Mesenchymal stem cell (in vitro differentiated cells and primary cell): ENCODE results near the gene KIF13A.
A peak's percentile ranks its signal among the peaks of the same experiment; 100 is the strongest.

Experiments used
- DNase-seq: peaks from one replicate; pipeline ENCODE4 v3.0.0-alpha.2; 2013
- H2AFZ ChIP-seq: one replicate; pipeline ENCODE4 v1.6.1; 2013; ENCODE audit warnings: low read depth, mild to moderate bottlenecking, control low read depth, inconsistent platforms, low read length, moderate library complexity
- H2AK5ac ChIP-seq: 2 replicates; pipeline ENCODE4 v1.6.1; 2013; ENCODE audit warnings: low read length, moderate library complexity, mild to moderate bottlenecking, inconsistent platforms; ENCODE audit not compliant: severe bottlenecking
- H2BK120ac ChIP-seq: one replicate; pipeline ENCODE4 v1.6.1; 2013; ENCODE audit warnings: low read depth, mild to moderate bottlenecking, inconsistent platforms, low read length, moderate library complexity
- H2BK12ac ChIP-seq, 2 experiments: one replicate each; pipeline ENCODE4 v1.6.1; 2013; ENCODE audit warnings: inconsistent platforms in 2 of 2, low read length in 2 of 2, mild to moderate bottlenecking in 2 of 2, moderate library complexity in 2 of 2, control low read depth in 1 of 2
- H2BK15ac ChIP-seq: one replicate; pipeline ENCODE4 v1.6.1; 2013; ENCODE audit warnings: mild to moderate bottlenecking, low read depth, inconsistent platforms; ENCODE audit not compliant: poor library complexity, severe bottlenecking
- H2BK5ac ChIP-seq: 2 replicates; pipeline ENCODE4 v1.6.1; 2013; ENCODE audit warnings: low read depth, mild to moderate bottlenecking, low read length, control low read depth, inconsistent platforms; ENCODE audit not compliant: poor library complexity, severe bottlenecking
- H3K14ac ChIP-seq, 2 experiments: one replicate each; pipeline ENCODE4 v1.6.1; 2013; ENCODE audit warnings: inconsistent platforms in 2 of 2, low read length in 2 of 2, control low read depth in 1 of 2, mild to moderate bottlenecking in 1 of 2, moderate library complexity in 1 of 2
- H3K18ac ChIP-seq, 2 experiments: one replicate each; pipeline ENCODE4 v1.6.1; 2013; ENCODE audit warnings: inconsistent platforms in 2 of 2, low read length in 2 of 2, control low read depth in 1 of 2, low read depth in 1 of 2, mild to moderate bottlenecking in 1 of 2
- H3K23ac ChIP-seq, 2 experiments: one replicate each; pipeline ENCODE4 v1.6.1; 2013; ENCODE audit warnings: inconsistent platforms in 2 of 2, low read length in 2 of 2, mild to moderate bottlenecking in 2 of 2, moderate library complexity in 2 of 2, control low read depth in 1 of 2
- H3K27ac ChIP-seq: 2 replicates; pipeline ENCODE4 v1.5.1; 2013; ENCODE audit warnings: mild to moderate bottlenecking, moderate library complexity, low read length, control low read depth, inconsistent platforms; ENCODE audit not compliant: poor library complexity, severe bottlenecking
- H3K27me3 ChIP-seq, 2 experiments: 2 replicates each; pipeline versions ENCODE4 v1.6.1 to v1.7.0; 2013; ENCODE audit warnings: low read length in 2 of 2, mild to moderate bottlenecking in 2 of 2, moderate library complexity in 2 of 2, control low read depth in 1 of 2, inconsistent platforms in 1 of 2; ENCODE audit not compliant: control insufficient read depth in 1 of 2, insufficient read depth in 1 of 2
- H3K36me3 ChIP-seq, 2 experiments: 2 replicates each; pipeline versions ENCODE4 v1.6.1 to v1.7.0; 2013; ENCODE audit warnings: low read length in 2 of 2, control low read depth in 1 of 2, inconsistent platforms in 1 of 2, low read depth in 1 of 2, mild to moderate bottlenecking in 1 of 2; ENCODE audit not compliant: insufficient read depth in 2 of 2, control insufficient read depth in 1 of 2
- H3K4ac ChIP-seq, 2 experiments: one replicate each; pipeline ENCODE4 v1.6.1; 2013; ENCODE audit warnings: inconsistent platforms in 2 of 2, low read length in 2 of 2, mild to moderate bottlenecking in 2 of 2, moderate library complexity in 2 of 2, control low read depth in 1 of 2, low read depth in 1 of 2
- H3K4me1 ChIP-seq: 2 replicates; pipeline ENCODE4 v1.6.1; 2013; ENCODE audit warnings: low read depth, low read length, control low read depth; ENCODE audit not compliant: control insufficient read depth, insufficient read depth
- H3K4me2 ChIP-seq: 2 replicates; pipeline ENCODE4 v1.6.1; 2013; ENCODE audit warnings: low read length, mild to moderate bottlenecking, inconsistent platforms; ENCODE audit not compliant: poor library complexity, severe bottlenecking
- H3K4me3 ChIP-seq, 2 experiments: 2 replicates each; pipeline versions ENCODE4 v1.5.1 to v1.7.0; 2013; ENCODE audit warnings: low read length in 2 of 2, mild to moderate bottlenecking in 2 of 2, control low read depth in 1 of 2, low read depth in 1 of 2; ENCODE audit not compliant: insufficient read depth in 1 of 2
- H3K79me1 ChIP-seq: replicated peaks from 2 replicates; pipeline ENCODE4 v1.6.1; 2013; ENCODE audit warnings: mild to moderate bottlenecking, control low read depth, low read length, inconsistent platforms; ENCODE audit not compliant: poor library complexity, severe bottlenecking
- H3K9ac ChIP-seq: 2 replicates; pipeline ENCODE4 v1.7.0; 2013; ENCODE audit warnings: mild to moderate bottlenecking, low read length, moderate library complexity
- H3K9me3 ChIP-seq: 2 replicates; pipeline ENCODE4 v1.7.0; 2013; ENCODE audit warnings: mild to moderate bottlenecking, low read length; ENCODE audit not compliant: control insufficient read depth
- H4K8ac ChIP-seq: one replicate; pipeline ENCODE4 v1.6.1; 2013; ENCODE audit warnings: inconsistent platforms, mild to moderate bottlenecking, low read length, moderate library complexity
- H4K91ac ChIP-seq: one replicate; pipeline ENCODE4 v1.6.1; 2013; ENCODE audit warnings: mild to moderate bottlenecking, low read length, inconsistent platforms
- WGBS: methylation state at CpG from one replicate; pipeline ENCODE4 v1.1.7; 2013; ENCODE audit warnings: mixed read lengths; 5-methylcytosine and 5-hydroxymethylcytosine counted together

The KIF13A gene

DNA sequence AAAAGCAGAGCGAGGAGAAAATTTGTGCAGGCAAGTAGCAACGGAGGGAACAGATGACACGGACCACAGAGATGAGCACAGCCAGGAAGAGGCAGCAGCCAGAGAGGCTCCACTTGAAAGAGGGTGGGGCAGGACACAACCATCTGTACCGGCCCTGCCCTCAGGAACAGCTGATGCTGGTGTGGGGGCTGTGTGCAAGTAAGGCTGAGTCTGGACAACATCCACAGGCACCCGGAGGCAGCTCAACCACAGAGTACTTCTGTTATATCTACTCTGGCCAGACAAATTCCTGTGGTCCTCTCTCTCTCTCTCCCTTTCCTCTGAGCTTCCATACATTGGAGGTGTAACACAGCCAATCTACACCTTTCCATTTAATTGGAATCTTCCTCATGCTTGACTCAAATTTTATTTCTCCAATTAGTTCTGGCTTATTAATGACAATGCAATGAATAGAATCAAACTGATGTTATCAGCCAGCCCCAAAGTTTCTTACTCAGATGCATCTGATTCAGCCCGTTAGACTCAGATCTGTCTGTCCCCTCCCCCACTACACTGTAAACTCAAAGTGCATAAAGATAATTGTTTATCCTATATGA, 24.9 kb downstream of the KIF13A start:
- Histone ChIP-seq H3K9me3 (no peaks in the 10 kb centered on the region), H3K18ac (peak overlapping the region in 1 of 2 experiments; percentile 70), H2BK5ac (no peak overlapping the region), H3K4me2 (no peak overlapping the region), H2AFZ (no peak overlapping the region), H2AK5ac (no peak overlapping the region), H3K4ac (no peak overlapping the region), H2BK12ac (no peak overlapping the region), H3K79me1 (peaks cover 22% of the 10 kb centered on the region), H3K4me3 (peak overlapping the region in 1 of 2 experiments; percentile 38), H3K36me3 (no peaks in the 10 kb centered on the region), H3K27ac (no peak overlapping the region), H4K8ac (no peak overlapping the region), H4K91ac (no peak overlapping the region), H3K9ac (peak overlapping the region; percentile 65), H3K27me3 (no peaks in the 10 kb centered on the region), H3K23ac (no peak overlapping the region), H3K4me1 (peaks cover 7% of the 10 kb centered on the region), H2BK120ac (no peak overlapping the region), H3K14ac (no peak overlapping the region), H2BK15ac (no peak overlapping the region)
- WGBS, result 4% methylated on average over 6 of the region's 6 CpGs
- peak; percentile 100 for DNase-seq

GRCh38 chr6:17959302-17959701, 28.1 kb downstream of the KIF13A start:
- H3K27me3 ChIP-seq, result no peaks in the 10 kb centered on the region
- no peak overlapping the region for H4K8ac ChIP-seq
- no peaks in the 10 kb centered on the region for H3K9me3 ChIP-seq
- peaks cover 34% of the 10 kb centered on the region for H3K79me1 ChIP-seq
- no CpG with 5 or more reads among the region's 1 CpG for WGBS
- H3K9ac ChIP-seq, result no peak overlapping the region
- no peak overlapping the region for H2BK120ac ChIP-seq
- peak; percentile 25 for DNase-seq
- peaks cover 4% of the 10 kb centered on the region for H3K4me1 ChIP-seq
- H3K23ac ChIP-seq, result no peak overlapping the region
- H4K91ac ChIP-seq, result no peak overlapping the region
- no peak overlapping the region for H2AFZ ChIP-seq
- no peak overlapping the region for H3K27ac ChIP-seq
- no peak overlapping the region for H3K4me3 ChIP-seq
- H3K36me3 ChIP-seq, result no peaks in the 10 kb centered on the region
- H3K14ac ChIP-seq, result no peak overlapping the region
- H2BK15ac ChIP-seq, result no peak overlapping the region
- H3K4ac ChIP-seq, result no peak overlapping the region
- H2BK12ac ChIP-seq, result no peak overlapping the region
- no peak overlapping the region for H2AK5ac ChIP-seq
- H3K4me2 ChIP-seq, result no peak overlapping the region
- H2BK5ac ChIP-seq, result no peak overlapping the region
- peak overlapping the region in 1 of 2 experiments; percentile 54 for H3K18ac ChIP-seq

DNA sequence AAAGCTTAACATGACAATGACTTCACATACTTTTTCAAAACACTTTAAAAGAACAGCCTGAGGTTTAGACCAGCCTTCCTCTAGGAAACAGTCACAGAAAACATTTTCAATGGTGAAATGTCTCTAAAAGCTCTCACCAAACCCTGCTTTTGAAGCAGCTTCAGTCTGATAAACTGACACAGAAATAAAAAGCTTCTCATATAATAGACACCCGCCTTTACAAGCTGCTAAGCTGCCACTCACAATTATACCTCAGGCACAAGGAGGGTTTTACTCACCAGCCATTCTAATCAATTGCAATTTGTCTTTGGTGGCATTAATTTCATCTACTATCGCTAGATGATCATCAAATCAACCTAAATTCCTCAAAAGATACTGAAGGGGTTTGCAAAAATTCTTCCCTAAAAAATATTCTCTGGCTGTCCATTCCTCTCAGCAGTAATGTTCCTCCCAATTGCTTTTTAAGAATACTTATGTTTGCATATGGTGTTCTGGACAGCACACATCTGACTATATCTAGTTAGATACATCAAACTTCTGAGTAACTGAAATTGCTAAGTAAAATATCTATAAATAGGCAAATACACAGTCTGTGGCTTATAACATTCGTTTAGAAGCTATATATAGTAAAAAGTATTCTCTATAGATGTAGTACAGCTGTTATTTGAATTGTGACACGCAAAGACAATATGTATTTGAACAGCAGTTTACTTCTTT, 29.4 kb downstream of the KIF13A start:
- Histone ChIP-seq H3K14ac (no peak overlapping the region), H3K27ac (no peak overlapping the region), H4K8ac (no peak overlapping the region), H3K9ac (peak overlapping the region; percentile 42), H3K4me3 (no peak overlapping the region), H4K91ac (no peak overlapping the region), H2AK5ac (no peak overlapping the region), H3K9me3 (no peaks in the 10 kb centered on the region), H2BK15ac (no peak overlapping the region), H3K79me1 (peaks cover 35% of the 10 kb centered on the region), H3K18ac (no peak overlapping the region), H2BK5ac (no peak overlapping the region), H3K4me2 (no peak overlapping the region), H3K36me3 (peaks cover 3 to 6% of the 10 kb centered on the region in 2 experiments), H3K4me1 (peaks cover 3% of the 10 kb centered on the region), H2AFZ (no peak overlapping the region), H2BK12ac (no peak overlapping the region), H3K23ac (no peak overlapping the region), H3K27me3 (no peaks in the 10 kb centered on the region), H3K4ac (no peak overlapping the region), H2BK120ac (no peak overlapping the region)
- 93% methylated on average over 2 of the region's 4 CpGs for WGBS
- DNase-seq, result no peak

- Histone ChIP-seq H3K23ac (no peak overlapping the region), H3K27me3 (no peaks in the 10 kb centered on the region), H4K91ac (no peak overlapping the region), H2BK5ac (no peak overlapping the region), H3K4me1 (peaks cover 3% of the 10 kb centered on the region), H2AFZ (no peak overlapping the region), H3K9ac (peak overlapping the region; percentile 42), H3K27ac (no peak overlapping the region), H4K8ac (no peak overlapping the region), H3K14ac (no peak overlapping the region), H3K79me1 (peaks cover 35% of the 10 kb centered on the region), H2BK120ac (no peak overlapping the region), H3K4me2 (no peak overlapping the region), H3K4me3 (no peak overlapping the region), H3K9me3 (no peaks in the 10 kb centered on the region), H3K36me3 (peaks cover 3 to 9% of the 10 kb centered on the region in 2 experiments), H3K4ac (no peak overlapping the region), H2AK5ac (no peak overlapping the region), H3K18ac (peak overlapping the region in 1 of 2 experiments; percentile 67), H2BK12ac (no peak overlapping the region), H2BK15ac (no peak overlapping the region)
- DNase-seq, result peak; percentile 83
- WGBS, result 30% methylated on average over 1 of the region's 1 CpG
Measured at GRCh38 chr6:17957498-17957897, 29.9 kb downstream of the KIF13A start.
